Muscle of leg (tissue), 11 donors: ENCODE measurements around the gene SPAG9. TPM values are rescaled to one million over a fixed set of nuclear protein-coding genes. Genes with fewer than 3 reads are reported as not detected.
"Not testable (repeated sequence)": the region's sequence is repeated elsewhere in the genome, so short reads cannot be mapped to it uniquely, and the experiment has no call there.

Experiments
- DNase-seq: peaks from one replicate; pipeline ENCODE4 v3.0.0; 2013
- H3K27ac ChIP-seq: one replicate; pipeline ENCODE4 v1.5.1; 2013; ENCODE audit warnings: mild to moderate bottlenecking, low read length, control low read depth
- H3K27me3 ChIP-seq: one replicate; pipeline ENCODE4 v1.6.1; 2013; ENCODE audit warnings: low read length; ENCODE audit not compliant: control insufficient read depth, insufficient read depth
- H3K36me3 ChIP-seq: one replicate; pipeline ENCODE4 v1.6.1; 2013; ENCODE audit warnings: low read length; ENCODE audit not compliant: control insufficient read depth, insufficient read depth
- H3K4me1 ChIP-seq: one replicate; pipeline ENCODE4 v1.6.1; 2013; ENCODE audit warnings: low read length; ENCODE audit not compliant: control insufficient read depth, insufficient read depth
- H3K4me3 ChIP-seq: one replicate; pipeline ENCODE4 v1.5.1; 2013; ENCODE audit warnings: low read length, control low read depth
- H3K9me3 ChIP-seq: replicated peaks from 2 replicates; pipeline ENCODE4 v1.6.1; 2013; ENCODE audit warnings: low read depth, low read length; ENCODE audit not compliant: control insufficient read depth
- WGBS: methylation state at CpG from one replicate; pipeline ENCODE4 v1.1.5; 2013; ENCODE audit warnings: missing lambda C conversion rate; ENCODE audit not compliant: insufficient coverage; 5-methylcytosine and 5-hydroxymethylcytosine counted together
- polyA plus RNA-seq, 8 donors: library from polyadenylated mRNA; unstranded; fragments of 120-200 nt; gene quantifications; one replicate each; pipeline versions ENCODE4 v1.2.1 to v1.2.3, GENCODE V29; 2013; ENCODE audit warnings: inconsistent platforms in 1 of 8, low replicate concordance in 1 of 8; ENCODE audit not compliant: insufficient read length in 8 of 8, insufficient read depth in 1 of 8
- total RNA-seq: library from RNA; stranded (reverse); fragments of 120-200 nt; gene quantifications from one replicate; pipeline ENCODE4 v1.2.4, GENCODE V29; 2013

SPAG9 gene
- total and polyA plus RNA-seq, 9 donors: 48.4 to 81.4 (median 66.4) TPM

DNA sequence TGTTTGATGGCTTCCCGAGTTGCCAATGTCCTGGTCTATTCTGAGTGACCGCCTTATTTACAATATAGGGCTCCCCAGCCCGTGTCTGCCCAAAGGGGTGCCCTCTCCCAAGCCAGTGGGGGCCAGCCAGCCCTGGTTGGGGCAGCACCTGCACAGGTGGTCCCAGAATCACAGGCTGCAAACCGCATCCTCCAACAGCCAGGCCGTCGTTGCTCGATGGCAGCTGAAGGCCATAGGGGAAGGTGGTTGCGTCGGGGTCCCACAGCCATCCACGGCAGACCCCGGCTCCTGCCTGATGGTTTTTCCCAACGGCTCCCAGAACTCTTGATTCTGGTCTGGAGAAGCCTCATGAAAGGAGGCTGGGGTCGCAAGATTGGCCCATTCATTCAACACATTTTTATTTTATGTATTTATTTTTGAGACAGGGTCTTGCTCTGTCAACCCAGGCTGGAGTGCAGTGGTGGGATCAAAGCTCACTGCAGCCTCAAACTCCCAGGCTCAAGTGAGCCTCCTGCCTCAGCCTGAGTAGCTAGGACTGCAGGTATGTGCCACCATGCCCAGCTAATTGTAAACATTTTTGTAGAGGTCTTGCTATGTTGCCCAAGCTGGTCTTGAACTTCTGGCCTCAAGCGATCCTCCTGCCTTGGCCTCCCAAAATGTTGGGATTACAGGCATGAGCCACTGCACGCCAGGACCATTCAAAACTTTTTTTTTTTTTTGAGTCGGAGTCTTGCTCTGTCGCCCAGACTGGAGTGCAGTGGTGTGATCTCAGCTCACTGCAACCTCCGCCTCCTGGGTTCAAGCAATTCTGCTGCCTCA, 175.6 kb downstream of the SPAG9 start:
- no peak for DNase-seq
- Histone ChIP-seq H3K4me3 (peak overlapping the region; percentile 32), H3K9me3 (no peaks in the 10 kb centered on the region), H3K4me1 (peaks cover 65% of the 10 kb centered on the region), H3K27ac (peak overlapping the region; percentile 47), H3K27me3 (no peaks in the 10 kb centered on the region), H3K36me3 (no peaks in the 10 kb centered on the region)
- 60% methylated on average over 9 of the region's 18 CpGs for WGBS

DNA sequence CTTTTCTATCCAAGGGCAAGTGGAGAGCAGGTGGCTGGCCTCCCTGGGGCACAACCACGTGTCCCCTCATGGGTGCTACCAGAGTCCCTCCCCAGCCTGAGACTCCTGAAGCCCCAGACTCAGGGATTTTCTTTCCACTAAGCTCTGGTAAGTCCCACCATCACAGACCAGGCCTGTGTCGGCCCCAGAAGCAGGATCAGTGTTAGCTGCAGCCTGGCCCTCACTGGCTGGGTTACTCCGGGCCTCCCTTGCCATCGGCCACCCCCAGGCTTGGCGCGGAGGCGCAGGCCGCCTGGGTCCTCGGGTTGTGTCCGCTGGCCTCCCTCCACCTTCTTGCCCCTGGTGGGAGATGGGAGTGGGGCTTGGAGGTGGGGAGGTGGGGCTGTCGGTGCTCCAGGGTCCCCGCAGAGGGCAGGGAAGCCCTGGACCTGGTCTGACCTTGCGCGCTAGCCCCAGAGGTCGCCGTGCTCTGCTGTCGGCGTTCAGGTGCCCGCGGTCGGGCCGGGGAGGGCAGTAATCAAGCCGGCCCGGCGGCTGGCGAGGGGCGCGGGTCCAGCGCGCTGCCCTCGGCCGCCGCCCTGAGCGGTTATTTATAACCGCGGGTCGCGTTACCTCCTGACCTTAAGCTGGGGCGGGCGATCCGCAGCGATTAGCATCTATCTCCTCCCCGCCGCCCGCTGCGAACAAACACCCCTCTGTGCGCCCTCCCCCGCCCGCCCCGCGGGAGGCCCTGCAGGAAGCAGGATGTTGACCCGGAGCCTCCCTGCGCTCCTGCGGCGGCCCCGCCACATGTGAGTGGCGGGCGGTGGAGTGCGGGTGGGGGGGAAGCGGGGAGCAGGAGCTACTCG, 176.4 kb downstream of the SPAG9 start:
- no peaks in the 10 kb centered on the region for H3K36me3 ChIP-seq
- peak overlapping the region; percentile 84 for H3K27ac ChIP-seq
- H3K4me1 ChIP-seq: peaks cover 57% of the 10 kb centered on the region
- peak; percentile 79 for DNase-seq
- peak overlapping the region; percentile 32 for H3K4me3 ChIP-seq
- no peaks in the 10 kb centered on the region for H3K27me3 ChIP-seq
- WGBS: 6% methylated on average over 48 of the region's 61 CpGs
- no peaks in the 10 kb centered on the region for H3K9me3 ChIP-seq

DNA sequence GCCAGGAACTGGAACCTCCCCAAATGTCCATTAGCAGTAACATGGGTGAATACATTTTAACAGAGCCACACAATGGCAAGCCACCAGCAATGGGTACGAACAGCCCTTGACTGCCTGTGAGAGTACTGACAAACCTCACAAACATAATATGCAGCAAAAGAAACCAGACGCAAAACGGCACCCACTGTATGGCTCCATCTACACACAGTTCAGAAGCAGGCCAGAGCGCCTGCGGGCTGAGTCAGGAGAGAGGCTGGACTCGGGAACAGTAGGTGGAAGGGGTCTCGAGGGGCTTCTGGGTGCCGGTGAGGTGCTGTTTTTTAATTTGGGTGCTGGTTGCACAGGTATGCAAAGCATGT, 177.1 kb downstream of the SPAG9 start:
- Histone ChIP-seq H3K4me3 (no peak overlapping the region), H3K27ac (peak overlapping the region; percentile 84), H3K36me3 (no peaks in the 10 kb centered on the region), H3K4me1 (peaks cover 54% of the 10 kb centered on the region), H3K9me3 (no peaks in the 10 kb centered on the region), H3K27me3 (no peaks in the 10 kb centered on the region)
- no peak for DNase-seq
- WGBS: 72% methylated on average over 5 of the region's 8 CpGs

DNA sequence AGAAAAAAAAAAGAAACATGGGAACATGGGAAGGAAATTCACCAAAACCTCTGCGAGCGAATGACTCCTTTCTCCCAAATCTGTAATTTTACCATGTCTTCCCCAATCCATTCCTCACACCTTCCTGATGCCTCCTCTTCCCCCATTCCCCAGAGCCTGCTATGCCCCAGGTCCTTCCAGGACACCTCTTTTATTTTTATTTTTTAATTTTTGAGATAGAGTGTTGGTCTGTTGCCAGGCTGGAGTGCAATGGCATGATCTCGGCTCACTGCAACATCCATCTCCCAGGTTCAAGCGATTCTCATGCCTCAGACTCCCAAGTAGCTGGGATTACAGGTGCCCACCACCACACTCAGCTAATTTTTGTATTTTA, 179.0 kb downstream of the SPAG9 start:
- WGBS: no CpG with 5 or more reads among the region's 4 CpGs
- DNase-seq, H3K27me3 ChIP-seq, H3K9me3 ChIP-seq, H3K27ac ChIP-seq, H3K36me3 ChIP-seq, H3K4me3 ChIP-seq: not testable (repeated sequence)
- H3K4me1 ChIP-seq: peaks cover 36% of the 10 kb centered on the region

DNA sequence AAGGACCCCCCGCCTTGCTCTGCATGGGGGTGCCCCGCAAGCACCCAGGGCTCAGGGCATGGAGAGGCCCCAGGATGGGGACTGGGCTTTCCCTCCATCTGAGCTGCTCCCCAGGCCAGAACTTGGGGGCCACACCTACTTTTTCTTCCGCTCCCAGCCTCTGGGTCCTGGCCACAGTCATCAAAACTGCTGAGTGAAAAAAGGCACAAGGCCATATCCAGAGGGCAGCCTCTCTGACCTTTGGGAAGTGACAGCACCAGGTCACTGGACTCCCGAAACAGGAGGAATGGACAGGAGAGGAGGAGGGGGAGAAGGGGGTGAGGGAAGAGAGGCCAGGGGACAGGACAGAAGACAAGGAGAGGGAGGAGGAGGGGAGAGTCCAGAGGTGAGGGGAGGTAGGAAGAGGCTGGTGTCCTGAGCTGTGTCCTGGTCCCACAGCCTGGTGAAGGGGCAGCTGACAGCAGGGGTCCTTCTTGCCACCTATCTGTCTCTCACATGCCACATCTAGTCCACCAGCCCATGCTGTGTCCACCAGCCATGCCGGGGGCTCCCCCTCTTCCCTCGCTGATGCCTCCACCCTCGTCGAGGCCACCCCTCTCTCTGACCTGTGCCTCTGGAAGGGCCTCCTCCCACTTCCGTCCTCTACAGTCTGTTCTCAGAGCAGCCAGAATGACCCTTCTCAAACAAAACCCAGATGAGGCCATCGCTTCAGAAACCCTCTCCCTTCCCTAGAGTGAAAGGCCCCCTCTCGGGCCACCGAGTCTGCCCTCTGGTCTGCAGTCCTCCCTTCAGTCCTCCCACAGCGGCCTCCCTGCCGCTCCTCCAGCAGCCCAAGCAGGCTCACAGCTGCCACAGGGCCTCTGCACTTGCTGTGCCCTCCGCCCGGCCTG, 180.6 kb downstream of the SPAG9 start:
- no peak for DNase-seq
- Histone ChIP-seq H3K27ac (no peak overlapping the region), H3K9me3 (no peaks in the 10 kb centered on the region), H3K36me3 (no peaks in the 10 kb centered on the region), H3K4me1 (peaks cover 31% of the 10 kb centered on the region), H3K27me3 (no peaks in the 10 kb centered on the region), H3K4me3 (no peak overlapping the region)
- WGBS: 77% methylated on average over 16 of the region's 16 CpGs

DNA sequence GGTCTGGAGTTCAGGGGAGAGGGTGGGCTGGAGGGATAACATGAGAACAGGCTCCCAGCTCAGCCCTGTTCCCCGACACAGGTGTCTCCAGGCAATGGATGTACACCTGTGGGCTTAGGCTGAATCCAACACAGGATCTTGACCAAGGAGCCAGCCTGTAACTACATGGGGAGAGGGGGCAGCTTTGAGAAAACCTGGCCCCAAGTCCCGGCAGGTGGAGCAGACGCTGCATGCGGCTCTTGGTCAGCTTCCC, 181.2 kb downstream of the SPAG9 start:
- no peak for DNase-seq
- Histone ChIP-seq H3K36me3 (no peaks in the 10 kb centered on the region), H3K9me3 (no peaks in the 10 kb centered on the region), H3K4me3 (no peak overlapping the region), H3K27ac (no peak overlapping the region), H3K4me1 (peaks cover 31% of the 10 kb centered on the region), H3K27me3 (no peaks in the 10 kb centered on the region)
- 78% methylated on average over 1 of the region's 4 CpGs for WGBS

DNA sequence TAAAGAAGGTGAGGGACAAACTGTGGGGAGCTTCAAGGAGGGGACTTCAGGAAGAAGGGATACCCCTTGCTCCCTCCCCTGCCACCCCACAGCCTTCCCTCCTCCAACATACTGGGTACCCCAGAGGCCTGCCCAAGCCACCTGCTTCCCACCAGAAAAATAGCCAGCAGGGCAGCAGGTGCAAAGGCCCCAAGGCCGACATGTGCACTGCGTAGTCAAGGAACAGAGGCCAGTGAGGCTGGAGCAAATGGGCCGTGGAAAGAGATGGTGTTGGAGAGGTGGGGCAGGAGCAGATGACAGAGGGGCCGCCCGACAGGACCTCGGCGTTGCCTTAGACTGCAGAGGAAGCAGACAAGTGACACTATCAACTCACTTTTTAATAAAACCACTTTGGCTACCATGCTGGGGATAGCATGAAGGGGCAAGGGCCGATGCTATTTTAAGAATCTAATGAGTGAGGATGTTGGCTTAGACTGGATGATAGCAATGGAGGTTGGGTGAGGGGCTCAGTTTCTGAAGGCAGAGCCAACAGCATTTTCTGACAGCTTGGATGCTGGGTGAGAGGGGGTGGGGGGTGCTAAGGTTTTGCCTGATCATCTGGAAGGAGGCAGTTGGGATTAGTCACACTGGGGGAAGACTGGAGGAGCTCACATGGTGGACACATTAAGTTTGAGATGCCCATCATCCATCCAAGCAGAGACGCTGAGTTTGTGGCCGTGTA, 181.7 kb downstream of the SPAG9 start:
- DNase-seq: no peak
- Histone ChIP-seq H3K36me3 (no peaks in the 10 kb centered on the region), H3K27me3 (no peaks in the 10 kb centered on the region), H3K4me1 (peaks cover 29% of the 10 kb centered on the region), H3K27ac (no peak overlapping the region), H3K9me3 (no peaks in the 10 kb centered on the region), H3K4me3 (no peak overlapping the region)
- 79% methylated on average over 3 of the region's 10 CpGs for WGBS

DNA sequence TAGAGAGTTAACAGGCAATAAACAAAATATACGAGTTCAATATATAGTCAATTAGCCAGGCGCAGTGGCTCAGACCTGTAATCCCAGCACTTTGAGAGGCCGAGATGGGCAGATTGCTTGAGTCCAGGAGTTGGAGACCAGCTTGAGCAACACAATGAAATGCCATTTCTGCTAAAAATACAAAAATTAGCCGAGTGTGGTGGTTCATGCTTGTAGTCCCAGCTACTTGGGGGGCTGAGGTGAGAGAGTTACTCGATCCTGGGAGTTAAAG, 184.7 kb downstream of the SPAG9 start:
- Histone ChIP-seq H3K36me3 (no peaks in the 10 kb centered on the region), H3K27ac (no peak overlapping the region), H3K27me3 (no peaks in the 10 kb centered on the region), H3K9me3 (no peaks in the 10 kb centered on the region), H3K4me3 (no peak overlapping the region), H3K4me1 (peaks cover 32% of the 10 kb centered on the region)
- DNase-seq: no peak
- 42% methylated on average over 3 of the region's 5 CpGs for WGBS

DNA sequence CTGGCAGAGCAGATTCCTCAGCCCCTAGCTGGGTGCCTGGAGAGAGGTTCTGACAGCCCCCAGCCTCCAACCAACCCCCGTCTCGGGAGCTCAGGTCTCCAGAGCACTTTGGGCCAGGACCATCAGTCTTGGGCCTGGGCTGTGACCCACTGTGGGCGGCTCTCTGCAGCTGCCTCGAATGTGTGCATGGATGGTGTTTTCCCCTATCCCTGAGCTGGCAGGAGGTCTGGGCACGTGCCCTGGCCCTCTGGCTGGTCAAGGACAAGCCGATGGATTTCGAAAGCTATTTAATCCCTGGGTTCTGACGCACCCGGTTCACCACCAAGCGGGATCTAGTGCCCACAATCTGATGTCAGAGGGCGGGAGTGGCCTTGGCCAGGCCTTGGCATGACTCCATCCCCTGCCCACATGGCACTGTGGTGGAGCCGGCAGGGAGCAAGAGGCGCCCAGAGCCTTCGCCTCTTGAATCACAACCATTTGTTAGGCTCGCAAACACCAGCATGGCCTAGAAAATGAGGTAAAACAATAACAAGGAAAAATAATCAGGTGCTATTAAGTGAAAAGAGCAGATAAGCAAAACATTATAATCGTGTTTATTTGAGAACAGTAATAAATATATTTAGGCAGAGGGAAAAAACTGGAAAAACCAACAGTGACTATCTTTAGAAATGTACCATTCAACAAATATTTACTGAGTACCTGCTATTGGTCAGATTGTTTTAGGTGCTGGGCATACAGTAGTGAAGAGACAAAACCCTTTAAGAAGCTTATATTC, 185.3 kb downstream of the SPAG9 start:
- H3K27me3 ChIP-seq: no peaks in the 10 kb centered on the region
- 70% methylated on average over 9 of the region's 16 CpGs for WGBS
- H3K27ac ChIP-seq: peak overlapping the region; percentile 63
- H3K9me3 ChIP-seq: no peaks in the 10 kb centered on the region
- H3K36me3 ChIP-seq: no peaks in the 10 kb centered on the region
- H3K4me1 ChIP-seq: peaks cover 37% of the 10 kb centered on the region
- no peak overlapping the region for H3K4me3 ChIP-seq
- DNase-seq: no peak
